Upper lobe of right lung (tissue), 1 donor: ENCODE data around the gene LY6G6D. TPM values are rescaled to one million over a fixed set of nuclear protein-coding genes. Genes with fewer than 3 reads are reported as not detected.

Experiments
- ATAC-seq: fragments of 200-7000 bp; cut with Tn5 transposase; one replicate; pipeline ENCODE4 v1.9.1; 2020; ENCODE audit warnings: mild to moderate bottlenecking, moderate library complexity
- DNase-seq: peaks from one replicate; pipeline ENCODE4 v3.0.0-alpha.2; 2020
- H3K27ac ChIP-seq: fragments of 200-600 bp; one replicate; pipeline ENCODE4 v1.8.0; 2022
- H3K27me3 ChIP-seq: fragments of 200-600 bp; one replicate; pipeline ENCODE4 v1.8.0; 2022; ENCODE audit warnings: mild to moderate bottlenecking
- H3K36me3 ChIP-seq: fragments of 200-600 bp; one replicate; pipeline ENCODE4 v1.8.0; 2022
- H3K4me1 ChIP-seq: fragments of 200-600 bp; one replicate; pipeline ENCODE4 v1.8.0; 2022
- H3K4me3 ChIP-seq: fragments of 200-600 bp; one replicate; pipeline ENCODE4 v1.8.0; 2022; ENCODE audit warnings: mild to moderate bottlenecking
- H3K9me3 ChIP-seq: fragments of 200-600 bp; one replicate; pipeline ENCODE4 v1.8.0; 2022
- intact Hi-C: fragments of 100-400 bp; cut with DNase I; formaldehyde crosslinking; loops from one replicate; pipeline ENCODE4 v1.11.0; 2022
- total RNA-seq: library from RNA; stranded (reverse); fragmentation: NEBNext Ultra II Directional; extraction: Animal tissue kit (Norgen Biotek cat#: 25700); gene quantifications from one replicate; pipeline ENCODE4 v1.2.1, GENCODE V29; 2021
- TF ChIP-seq, protein P1 (sequence below): fragments of 200-600 bp; IDR thresholded peaks from one replicate; pipeline ENCODE4 v1.8.0; 2022; ENCODE audit warnings: antibody characterized with exemption
- donor health status: DM: no; HTN: yes; CAD: no; lungs with severe emphysema.

Gene LY6G6D
- total RNA-seq, 1 donor from 2014 or later, result not detected

DNA sequence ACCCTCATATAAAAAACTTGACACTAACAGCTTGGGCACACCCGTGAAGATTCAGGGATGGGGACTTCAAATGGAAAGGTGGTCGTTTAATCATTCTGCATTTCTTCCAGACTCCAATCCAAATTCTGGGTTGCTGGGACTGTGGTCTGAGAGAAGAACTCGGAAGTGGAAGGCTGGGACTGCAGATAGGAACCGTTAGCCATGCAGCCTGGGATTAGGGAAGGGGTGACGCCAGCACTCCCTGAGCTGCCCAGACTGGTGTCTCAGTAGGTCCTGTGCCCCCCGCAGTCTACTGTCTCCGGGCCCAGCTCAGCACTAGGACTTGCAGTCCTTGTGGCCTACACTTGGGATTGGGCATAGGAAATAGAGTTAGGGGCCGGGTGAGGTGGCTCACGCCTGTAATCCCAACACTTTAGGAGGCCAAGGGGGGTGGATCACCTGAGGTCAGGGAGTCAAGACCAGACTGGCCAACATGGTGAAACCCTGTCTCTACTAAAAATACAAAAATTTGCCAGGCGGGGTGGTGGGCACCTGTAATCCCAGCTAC is 21.7 kb downstream of the LY6G6D start:
- Histone ChIP-seq H3K36me3 (peaks cover 28% of the 10 kb centered on the region), H3K4me3 (peak overlapping the region; percentile 86), H3K9me3 (no peaks in the 10 kb centered on the region), H3K27ac (peak overlapping the region; percentile 92), H3K4me1 (peaks cover 55% of the 10 kb centered on the region), H3K27me3 (no peaks in the 10 kb centered on the region)
- no peak for DNase-seq
- intact Hi-C loops, result no loop called here
- TF ChIP-seq, protein P1, sequence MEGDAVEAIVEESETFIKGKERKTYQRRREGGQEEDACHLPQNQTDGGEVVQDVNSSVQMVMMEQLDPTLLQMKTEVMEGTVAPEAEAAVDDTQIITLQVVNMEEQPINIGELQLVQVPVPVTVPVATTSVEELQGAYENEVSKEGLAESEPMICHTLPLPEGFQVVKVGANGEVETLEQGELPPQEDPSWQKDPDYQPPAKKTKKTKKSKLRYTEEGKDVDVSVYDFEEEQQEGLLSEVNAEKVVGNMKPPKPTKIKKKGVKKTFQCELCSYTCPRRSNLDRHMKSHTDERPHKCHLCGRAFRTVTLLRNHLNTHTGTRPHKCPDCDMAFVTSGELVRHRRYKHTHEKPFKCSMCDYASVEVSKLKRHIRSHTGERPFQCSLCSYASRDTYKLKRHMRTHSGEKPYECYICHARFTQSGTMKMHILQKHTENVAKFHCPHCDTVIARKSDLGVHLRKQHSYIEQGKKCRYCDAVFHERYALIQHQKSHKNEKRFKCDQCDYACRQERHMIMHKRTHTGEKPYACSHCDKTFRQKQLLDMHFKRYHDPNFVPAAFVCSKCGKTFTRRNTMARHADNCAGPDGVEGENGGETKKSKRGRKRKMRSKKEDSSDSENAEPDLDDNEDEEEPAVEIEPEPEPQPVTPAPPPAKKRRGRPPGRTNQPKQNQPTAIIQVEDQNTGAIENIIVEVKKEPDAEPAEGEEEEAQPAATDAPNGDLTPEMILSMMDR, result no peak
- no peak for ATAC-seq

DNA sequence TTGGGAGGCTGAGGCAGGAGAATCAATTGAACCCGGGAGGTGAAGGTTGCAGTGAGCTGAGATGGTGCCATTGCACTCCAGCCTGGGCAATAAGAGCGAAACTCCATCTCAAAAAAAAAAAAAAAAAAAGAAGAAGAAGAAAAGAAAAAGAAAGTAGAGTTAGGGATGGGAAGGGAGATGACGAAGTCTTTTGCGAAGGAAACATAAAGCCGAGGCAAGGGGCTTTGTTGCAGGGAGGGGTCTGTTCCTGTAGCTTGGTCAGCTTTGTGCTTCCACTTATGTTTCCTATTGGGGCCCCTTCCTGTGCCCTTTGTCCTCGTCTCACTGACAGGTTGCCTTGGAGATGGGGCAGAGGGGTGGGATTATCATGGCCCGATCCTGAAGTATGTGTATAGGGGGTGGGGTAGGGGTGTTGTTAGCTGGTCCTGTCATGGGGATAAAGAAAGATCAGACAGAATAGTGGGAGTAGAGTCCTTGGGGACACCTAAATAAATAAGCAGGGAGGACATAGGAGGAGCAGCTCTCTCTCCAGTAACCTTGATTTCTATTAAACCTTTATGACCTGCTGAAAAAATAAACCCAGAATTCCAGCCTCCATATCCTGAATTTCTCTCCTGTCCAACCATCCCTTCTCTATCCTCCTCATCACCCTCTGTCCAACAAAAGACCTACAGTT is 22.3 kb downstream of the LY6G6D start:
- peak overlapping the region; percentile 92 for H3K27ac ChIP-seq
- no peak for ATAC-seq
- H3K4me3 ChIP-seq, result peak overlapping the region; percentile 2
- H3K9me3 ChIP-seq, result no peaks in the 10 kb centered on the region
- H3K27me3 ChIP-seq, result no peaks in the 10 kb centered on the region
- H3K36me3 ChIP-seq, result peaks cover 22% of the 10 kb centered on the region
- H3K4me1 ChIP-seq, result peaks cover 49% of the 10 kb centered on the region
- intact Hi-C loops, result no loop called here
- TF ChIP-seq, protein P1, result no peak
- no peak for DNase-seq

DNA sequence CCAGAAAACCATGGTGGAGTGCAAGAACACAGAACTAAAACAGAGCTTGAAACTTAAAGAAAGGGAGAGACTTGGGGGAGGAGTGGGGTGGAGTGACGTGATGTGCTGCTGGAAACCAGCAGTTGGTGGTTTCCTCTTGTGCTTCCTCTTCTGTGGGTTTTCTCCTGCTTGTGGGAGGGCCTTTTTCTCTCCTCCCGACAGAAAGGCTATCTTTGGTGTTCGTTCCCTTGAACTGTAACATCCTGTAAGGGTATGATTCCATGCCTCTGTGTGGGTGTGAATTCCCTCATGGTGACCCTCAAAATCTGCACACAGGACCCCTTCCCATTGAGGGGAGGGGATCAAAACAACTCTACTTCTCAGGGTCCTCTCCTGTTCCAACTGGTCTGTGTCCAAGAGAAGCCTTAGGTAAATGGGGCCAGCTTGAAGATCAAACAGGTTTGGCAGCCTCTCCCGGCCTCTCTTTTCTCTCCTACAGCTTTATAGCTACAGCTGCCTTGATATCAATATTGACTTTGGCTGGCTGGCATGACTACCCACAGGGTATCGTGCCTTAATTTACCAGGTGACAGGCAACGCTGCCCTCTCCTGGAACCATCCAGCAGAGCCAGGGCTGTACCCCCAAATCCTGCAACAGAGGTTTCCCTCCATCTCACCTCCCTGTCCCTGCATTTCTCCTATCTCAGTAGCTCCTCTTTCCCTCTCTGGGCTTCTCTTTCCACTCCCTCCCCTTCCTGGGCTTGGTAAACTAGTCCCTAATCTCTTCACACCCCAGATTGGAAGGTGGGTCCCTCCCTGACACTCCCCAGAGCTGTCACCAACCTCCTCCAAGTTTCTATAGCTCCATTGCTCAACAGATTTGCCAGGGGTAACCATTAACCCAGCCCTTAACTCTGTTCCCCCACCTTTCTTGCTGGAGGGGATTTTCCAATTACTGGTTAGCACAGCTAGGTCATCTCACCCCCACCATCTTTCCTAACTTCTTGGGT is 23.1 kb downstream of the LY6G6D start:
- ATAC-seq (peak; percentile 41), DNase-seq (peak; percentile 66)
- intact Hi-C loops, result no loop called here
- peaks cover 14% of the 10 kb centered on the region for H3K36me3 ChIP-seq
- H3K4me3 ChIP-seq, result peak overlapping the region; percentile 2
- H3K27me3 ChIP-seq, result no peaks in the 10 kb centered on the region
- H3K9me3 ChIP-seq, result no peaks in the 10 kb centered on the region
- peak overlapping the region; percentile 92 for H3K27ac ChIP-seq
- TF ChIP-seq, protein P1, result peak; percentile 27
- H3K4me1 ChIP-seq, result peaks cover 47% of the 10 kb centered on the region

DNA sequence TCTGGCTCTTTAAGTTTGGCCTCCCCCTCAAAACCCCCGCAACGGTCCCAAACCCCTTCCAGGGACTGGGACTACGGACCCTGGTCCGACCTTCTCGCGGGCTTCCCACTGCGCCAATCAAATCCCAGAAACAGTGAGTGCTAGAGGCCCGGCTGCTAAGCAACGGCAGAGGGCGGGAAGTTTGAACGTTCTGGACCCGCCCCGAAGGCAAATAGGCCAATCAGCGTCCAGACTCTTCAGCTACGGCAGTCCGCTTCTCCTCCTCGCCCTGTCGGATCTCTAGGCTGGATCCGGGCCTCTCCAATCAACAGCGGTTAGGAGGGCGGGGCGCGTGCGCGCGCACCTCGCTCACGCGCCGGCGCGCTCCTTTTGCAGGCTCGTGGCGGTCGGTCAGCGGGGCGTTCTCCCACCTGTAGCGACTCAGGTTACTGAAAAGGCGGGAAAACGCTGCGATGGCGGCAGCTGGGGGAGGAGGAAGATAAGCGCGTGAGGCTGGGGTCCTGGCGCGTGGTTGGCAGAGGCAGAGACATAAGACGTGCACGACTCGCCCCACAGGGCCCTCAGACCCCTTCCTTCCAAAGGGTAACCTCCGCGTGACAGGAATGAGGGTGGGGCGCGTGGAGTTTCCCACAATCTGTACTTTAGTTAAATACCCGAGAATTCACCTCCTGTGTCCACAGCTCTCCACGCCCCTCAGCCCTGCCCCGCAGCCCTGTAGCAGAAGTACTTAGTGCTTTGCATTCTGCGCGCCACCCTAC is 24.7 kb downstream of the LY6G6D start, which contains the start of gene MSH5:
Gene MSH5, plus strand, starts transcription at position 367 of the 758 bp plus-strand sequence. CDS start 462 bp downstream, outside the sequence.
- peaks cover 36% of the 10 kb centered on the region for H3K4me1 ChIP-seq
- H3K27ac ChIP-seq, result peak within 1 kb of the TSS; percentile 92

More for the DNA sequence above, 24.7 kb downstream of the LY6G6D start, which contains the start of gene MSH5:
- H3K9me3 ChIP-seq, result no peaks in the 10 kb centered on the region
- H3K27me3 ChIP-seq, result no peaks in the 10 kb centered on the region
- ATAC-seq (peak; percentile 93), DNase-seq (peak; percentile 98)
- intact Hi-C loops, result no loop called here
- peak within 1 kb of the TSS; percentile 83 for H3K4me3 ChIP-seq
- H3K36me3 ChIP-seq, result no peaks in the 10 kb centered on the region
- TF ChIP-seq, protein P1, result no peak
